Measurements from ENCODE around the gene VMP1. TPM values are rescaled to one million over a fixed set of nuclear protein-coding genes. Genes with fewer than 3 reads are reported as not detected.
"Not testable (repeated sequence)": the region's sequence is repeated elsewhere in the genome, so short reads cannot be mapped to it uniquely, and the experiment has no call there.

The VMP1 gene
- total RNA-seq, 1 experiment from 2014 or later, result 236 TPM

DNA sequence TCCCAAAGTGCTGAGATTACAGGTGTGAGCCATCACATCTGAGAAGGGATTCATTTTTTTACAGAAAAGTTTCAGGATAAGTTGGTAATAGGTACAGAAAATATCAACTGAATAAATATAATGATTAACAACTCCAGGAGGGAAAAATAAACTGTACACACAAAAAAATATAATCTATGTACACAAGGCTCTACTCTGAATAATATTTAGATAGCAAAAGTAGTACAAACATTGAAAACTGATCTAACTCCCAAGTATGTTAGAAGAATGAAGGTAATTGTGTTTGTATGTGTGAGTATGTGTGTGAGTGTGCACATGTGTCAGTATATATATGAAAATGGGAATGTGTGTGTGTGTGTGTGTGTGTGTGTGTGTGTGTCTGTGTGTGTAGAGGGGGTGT is 164.9 kb downstream of the VMP1 start:
- POLR2A ChIA-PET (ENCODE audit: unreplicated experiment), result no interaction called here

DNA sequence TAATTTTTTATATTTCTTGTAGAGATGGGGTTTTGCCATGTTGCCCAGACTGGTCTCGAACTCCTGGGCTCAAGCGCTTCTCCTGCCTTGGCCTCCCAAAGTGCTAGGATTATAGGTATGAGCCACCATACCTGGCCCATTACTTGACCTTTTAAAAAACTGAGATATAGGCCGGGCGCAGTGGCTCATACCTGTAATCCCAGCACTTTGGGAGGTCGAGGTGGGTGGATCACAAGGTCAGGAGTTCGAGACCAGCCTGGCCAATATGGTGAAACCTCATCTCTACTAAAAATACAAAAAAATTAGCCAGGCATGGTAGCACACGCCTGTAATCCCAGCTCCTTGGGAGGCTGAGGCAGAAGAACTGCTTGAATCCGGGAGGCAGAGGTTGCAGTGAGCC is 166.0 kb downstream of the VMP1 start:
- H3K79me2 ChIP-seq (ENCODE audit: low read depth), result not testable (repeated sequence)

More for the DNA sequence above, 164.9 kb downstream of the VMP1 start:
- H3K4me3 ChIP-seq, result no peak overlapping the region
- no peak for DNase-seq
- no peak overlapping the region for H3K4me2 ChIP-seq
- H3K27me3 ChIP-seq (ENCODE audit: insufficient read depth, low read depth), result no peaks in the 10 kb centered on the region
- no peaks in the 10 kb centered on the region for H3K9me3 ChIP-seq (ENCODE audit: insufficient read depth, low read depth)
- H3K9me2 ChIP-seq (ENCODE audit: insufficient read depth), result no peaks in the 10 kb centered on the region
- H3K27ac ChIP-seq, result no peak overlapping the region
- H3F3A ChIP-seq (ENCODE audit: insufficient read depth, low read depth), result peaks cover 12% of the 10 kb centered on the region; the same call in 1 of the 2 replicates
- no peak overlapping the region for H2AFZ ChIP-seq
- CTCF ChIA-PET, result interaction anchor here (0.6 kb wide), 1 partner anchor 231 kb away, joined by 18 read pairs; no protein-coding TSS in a partner anchor
- peaks cover 8% of the 10 kb centered on the region; the same call in 1 of the 2 replicates for H3K4me1 ChIP-seq (replicated peaks; ENCODE audit: insufficient read depth)
- no TSS peak for BruUV-seq (replicated peaks)
- H3K36me3 ChIP-seq (ENCODE audit: low read depth), result peaks cover 10% of the 10 kb centered on the region; the same call in 1 of the 2 replicates
- no peaks in the 10 kb centered on the region for H4K20me1 ChIP-seq (ENCODE audit: insufficient read depth)
- no peaks in the 10 kb centered on the region for H3K79me2 ChIP-seq (ENCODE audit: low read depth)
- intact Hi-C loops (cut with micrococcal nuclease; ENCODE audit: unreplicated experiment), result no loop called here
- TF ChIP-seq, protein P1, sequence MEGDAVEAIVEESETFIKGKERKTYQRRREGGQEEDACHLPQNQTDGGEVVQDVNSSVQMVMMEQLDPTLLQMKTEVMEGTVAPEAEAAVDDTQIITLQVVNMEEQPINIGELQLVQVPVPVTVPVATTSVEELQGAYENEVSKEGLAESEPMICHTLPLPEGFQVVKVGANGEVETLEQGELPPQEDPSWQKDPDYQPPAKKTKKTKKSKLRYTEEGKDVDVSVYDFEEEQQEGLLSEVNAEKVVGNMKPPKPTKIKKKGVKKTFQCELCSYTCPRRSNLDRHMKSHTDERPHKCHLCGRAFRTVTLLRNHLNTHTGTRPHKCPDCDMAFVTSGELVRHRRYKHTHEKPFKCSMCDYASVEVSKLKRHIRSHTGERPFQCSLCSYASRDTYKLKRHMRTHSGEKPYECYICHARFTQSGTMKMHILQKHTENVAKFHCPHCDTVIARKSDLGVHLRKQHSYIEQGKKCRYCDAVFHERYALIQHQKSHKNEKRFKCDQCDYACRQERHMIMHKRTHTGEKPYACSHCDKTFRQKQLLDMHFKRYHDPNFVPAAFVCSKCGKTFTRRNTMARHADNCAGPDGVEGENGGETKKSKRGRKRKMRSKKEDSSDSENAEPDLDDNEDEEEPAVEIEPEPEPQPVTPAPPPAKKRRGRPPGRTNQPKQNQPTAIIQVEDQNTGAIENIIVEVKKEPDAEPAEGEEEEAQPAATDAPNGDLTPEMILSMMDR (conservative IDR thresholded peaks at IDR 0.05), result no peak
- no peak for TF ChIP-seq EZH2 (IDR thresholded peaks at IDR 0.05; ENCODE audit: low read depth)

DNA sequence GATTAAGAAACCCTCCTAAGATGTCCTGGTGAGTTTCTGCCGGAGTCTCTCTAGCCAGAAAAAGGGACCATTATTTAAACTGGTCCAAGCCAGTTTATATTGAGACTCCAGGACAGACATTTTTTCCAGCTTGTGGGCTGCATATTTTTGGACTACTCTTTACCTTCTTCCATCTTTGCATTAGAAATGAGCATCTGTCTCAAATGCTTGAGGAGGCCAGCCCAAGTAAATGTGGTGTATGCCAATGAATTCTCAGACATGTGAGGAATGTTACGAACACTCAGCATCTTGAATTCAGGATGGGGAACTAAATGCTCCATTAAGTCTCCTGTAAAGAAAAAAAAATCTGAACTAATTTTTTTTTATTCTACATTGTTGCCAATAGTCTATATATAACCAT is 166.9 kb downstream of the VMP1 start:
- POLR2A ChIA-PET (ENCODE audit: unreplicated experiment), result no interaction called here
- Histone ChIP-seq H3K27ac (no peak overlapping the region), H3K9me3 (ENCODE audit: insufficient read depth, low read depth) (no peaks in the 10 kb centered on the region), H3K27me3 (ENCODE audit: insufficient read depth, low read depth) (no peaks in the 10 kb centered on the region), H2AFZ (no peak overlapping the region), H3K9me2 (ENCODE audit: insufficient read depth) (no peaks in the 10 kb centered on the region), H3K4me1 (replicated peaks; ENCODE audit: insufficient read depth) (peaks cover 6% of the 10 kb centered on the region; the same call in 1 of the 2 replicates), H3F3A (ENCODE audit: insufficient read depth, low read depth) (peaks cover 12% of the 10 kb centered on the region; the same call in 1 of the 2 replicates), H3K36me3 (ENCODE audit: low read depth) (peaks cover 10% of the 10 kb centered on the region; the same call in 1 of the 2 replicates), H3K4me3 (no peak overlapping the region), H3K79me2 (ENCODE audit: low read depth) (no peaks in the 10 kb centered on the region), H4K20me1 (ENCODE audit: insufficient read depth) (no peaks in the 10 kb centered on the region), H3K4me2 (no peak overlapping the region)
- DNase-seq, result no peak
- TF ChIP-seq, protein P1 (conservative IDR thresholded peaks at IDR 0.05), result no peak
- no peak for TF ChIP-seq EZH2 (IDR thresholded peaks at IDR 0.05; ENCODE audit: low read depth)
- BruUV-seq (replicated peaks), result no TSS peak
- intact Hi-C loops (cut with micrococcal nuclease; ENCODE audit: unreplicated experiment), result no loop called here
- CTCF ChIA-PET, result interaction anchor here (0.7 kb wide), 2 partner anchors 84 to 673 kb away, joined by 3 read pairs; no protein-coding TSS in a partner anchor

More for the DNA sequence above, 166.0 kb downstream of the VMP1 start:
- H3K9me2 ChIP-seq (ENCODE audit: insufficient read depth); BruUV-seq (replicated peaks); H3K4me1 ChIP-seq (replicated peaks; ENCODE audit: insufficient read depth); CTCF ChIA-PET; H2AFZ ChIP-seq; intact Hi-C loops (cut with micrococcal nuclease; ENCODE audit: unreplicated experiment); H3K36me3 ChIP-seq (ENCODE audit: low read depth); H3K9me3 ChIP-seq (ENCODE audit: insufficient read depth, low read depth); DNase-seq; H3K27me3 ChIP-seq (ENCODE audit: insufficient read depth, low read depth); H3K4me3 ChIP-seq; H3K27ac ChIP-seq; H3K4me2 ChIP-seq; H4K20me1 ChIP-seq (ENCODE audit: insufficient read depth); POLR2A ChIA-PET (ENCODE audit: unreplicated experiment): not testable (repeated sequence)
- H3F3A ChIP-seq (ENCODE audit: insufficient read depth, low read depth), result peaks cover 12% of the 10 kb centered on the region; the same call in 1 of the 2 replicates

DNA sequence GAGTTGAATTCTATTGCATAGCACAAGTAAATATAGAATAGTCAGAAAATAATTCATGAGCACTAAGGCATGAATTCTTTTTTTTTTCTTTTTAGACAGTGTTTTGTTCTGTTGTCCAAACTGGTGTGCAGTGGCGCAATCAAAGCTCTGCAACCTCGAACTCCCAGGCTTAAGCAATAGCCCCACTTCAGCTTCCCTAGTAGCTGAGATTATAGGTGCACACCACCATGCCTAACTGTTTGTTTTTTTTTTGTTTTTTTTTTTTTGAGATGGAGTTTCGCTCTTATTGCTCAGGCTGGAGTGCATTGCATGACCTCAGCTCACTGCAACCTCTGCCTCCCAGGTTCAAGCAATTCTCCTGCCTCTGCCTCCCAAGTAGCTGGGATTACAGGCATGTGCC is 168.7 kb downstream of the VMP1 start:
- no peak for DNase-seq
- no peaks in the 10 kb centered on the region for H4K20me1 ChIP-seq (ENCODE audit: insufficient read depth)
- no peak overlapping the region for H3K4me2 ChIP-seq
- peaks cover 10% of the 10 kb centered on the region; the same call in 1 of the 2 replicates for H3K36me3 ChIP-seq (ENCODE audit: low read depth)
- no peaks in the 10 kb centered on the region for H3K9me3 ChIP-seq (ENCODE audit: insufficient read depth, low read depth)
- ChIA-PET CTCF (interaction anchor here (0.6 to 0.7 kb wide), 2 partner anchors 30 to 1010 kb away, joined by 3 to 9 read pairs; no protein-coding TSS in a partner anchor), POLR2A (ENCODE audit: unreplicated experiment) (no interaction called here)
- no peaks in the 10 kb centered on the region for H3K27me3 ChIP-seq (ENCODE audit: insufficient read depth, low read depth)
- no peaks in the 10 kb centered on the region for H3F3A ChIP-seq (ENCODE audit: insufficient read depth, low read depth)
- no peaks in the 10 kb centered on the region for H3K9me2 ChIP-seq (ENCODE audit: insufficient read depth)
- H3K4me1 ChIP-seq (replicated peaks; ENCODE audit: insufficient read depth), result no peaks in the 10 kb centered on the region
- H2AFZ ChIP-seq, result no peak overlapping the region
- no TSS peak for BruUV-seq (replicated peaks)
- intact Hi-C loops (cut with micrococcal nuclease; ENCODE audit: unreplicated experiment), result no loop called here
- no peaks in the 10 kb centered on the region for H3K79me2 ChIP-seq (ENCODE audit: low read depth)
- no peak overlapping the region for H3K4me3 ChIP-seq
- no peak overlapping the region for H3K27ac ChIP-seq
- TF ChIP-seq, protein P1 (conservative IDR thresholded peaks at IDR 0.05), result no peak
- TF ChIP-seq EZH2 (IDR thresholded peaks at IDR 0.05; ENCODE audit: low read depth), result no peak

All from PC-9 (cell line).